NCI-H1417 treated with DMSO at 0.1 percent for 48 hours (cell line): ENCODE data around the gene APBA2.
"Not testable (repeated sequence)": the region's sequence is repeated elsewhere in the genome, so short reads cannot be mapped to it uniquely, and the experiment has no call there.

Source experiments
- DNase-seq: peaks from one replicate; lab custom pipeline; 2025; lab: John Stamatoyannopoulos, UW

APBA2 gene

DNA sequence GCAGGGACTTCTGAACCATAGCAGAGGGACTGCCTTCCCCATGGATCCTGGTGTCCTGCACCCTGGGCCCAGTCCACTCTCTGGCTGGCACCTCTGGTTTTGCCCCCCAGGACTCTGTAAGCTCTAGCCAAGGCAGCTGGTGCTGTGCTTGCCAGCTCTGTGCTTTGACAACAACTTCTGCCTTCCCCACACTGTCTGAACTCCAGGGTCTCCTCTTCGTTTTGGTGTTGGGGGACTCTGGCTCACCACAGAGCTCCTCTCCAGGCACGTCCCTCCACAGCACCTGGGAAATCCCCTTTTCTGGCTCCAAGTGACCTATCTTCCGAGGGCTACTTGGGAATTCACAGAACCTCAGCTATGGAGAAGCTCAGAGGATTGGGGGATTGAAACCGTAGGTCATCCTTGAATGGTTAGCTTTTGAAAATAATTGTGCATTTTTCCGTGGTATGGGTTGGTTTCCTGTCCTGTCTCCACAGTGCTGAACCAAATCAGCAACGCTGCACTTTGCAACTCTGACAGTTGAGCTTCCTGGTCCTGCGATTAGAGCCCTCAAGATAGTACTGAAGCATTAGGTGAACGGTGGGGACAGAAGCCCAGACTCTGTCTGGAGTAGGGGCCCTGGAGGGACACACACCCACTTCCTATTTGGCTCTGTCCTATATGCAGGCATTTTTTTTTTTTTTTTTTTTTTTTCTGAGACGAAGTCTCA, 152.4 kb downstream of the APBA2 start:
- DNase-seq = no peak

DNA sequence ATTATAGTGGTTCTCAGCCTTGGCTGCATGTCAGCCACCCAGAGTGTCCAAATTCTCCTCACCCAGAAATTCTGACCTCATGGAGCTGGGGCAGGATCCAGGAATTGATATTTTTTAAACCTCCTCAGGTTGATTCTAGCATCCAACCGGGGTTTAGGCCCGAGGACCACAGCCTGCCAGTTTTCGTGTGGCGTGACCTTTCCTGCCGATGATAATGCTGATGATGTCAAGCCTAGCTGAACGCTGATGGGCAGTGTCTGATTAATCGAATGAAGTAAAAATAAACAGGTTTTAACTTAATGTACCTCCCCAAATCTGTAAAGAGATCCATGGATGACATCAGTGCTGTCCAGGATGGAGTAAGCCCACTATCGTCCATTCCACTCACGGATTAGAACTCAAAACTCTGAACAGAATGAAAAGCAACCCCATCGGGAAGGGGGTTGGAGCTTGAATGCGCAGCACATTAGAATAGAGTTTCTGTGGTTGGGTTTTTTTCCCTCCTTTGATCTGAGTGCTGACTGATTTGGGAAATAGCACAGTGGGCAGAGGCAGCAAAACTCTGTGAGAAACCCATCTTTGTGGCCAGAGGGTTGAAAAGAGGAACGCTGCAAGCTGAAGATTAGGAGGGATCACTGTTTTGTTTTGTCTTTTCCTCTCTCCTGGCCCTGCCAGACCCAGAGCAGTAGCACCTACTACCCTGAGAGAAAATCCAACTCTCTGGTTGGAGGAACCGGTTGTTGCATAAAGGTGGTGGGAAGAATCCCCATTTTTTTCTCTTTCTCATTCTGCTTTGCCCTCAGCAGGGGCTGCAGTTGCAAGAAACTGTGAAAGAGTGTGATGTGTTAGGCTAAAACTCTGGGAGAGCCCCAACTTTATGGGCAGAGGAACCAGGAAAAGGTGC, 153.9 kb downstream of the APBA2 start:
- no peak for DNase-seq

DNA sequence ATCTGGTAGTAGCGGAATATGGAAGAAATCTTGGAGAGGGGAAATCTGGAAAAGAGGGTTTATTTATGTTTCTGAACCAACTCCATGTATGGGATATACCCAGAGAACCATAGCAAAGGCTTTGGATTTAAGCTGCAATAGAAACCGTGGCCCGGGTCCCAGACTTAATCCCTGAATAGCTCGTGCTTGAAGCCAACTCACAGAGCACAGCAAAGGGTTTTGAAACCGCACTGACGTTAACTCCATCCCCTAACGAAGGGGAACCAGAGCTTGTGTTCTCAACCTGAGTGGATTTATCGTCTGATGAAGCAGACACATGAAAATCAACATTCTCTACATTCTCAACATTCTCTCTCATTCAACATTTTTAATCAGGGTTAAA, 154.6 kb downstream of the APBA2 start:
- no peak for DNase-seq

DNA sequence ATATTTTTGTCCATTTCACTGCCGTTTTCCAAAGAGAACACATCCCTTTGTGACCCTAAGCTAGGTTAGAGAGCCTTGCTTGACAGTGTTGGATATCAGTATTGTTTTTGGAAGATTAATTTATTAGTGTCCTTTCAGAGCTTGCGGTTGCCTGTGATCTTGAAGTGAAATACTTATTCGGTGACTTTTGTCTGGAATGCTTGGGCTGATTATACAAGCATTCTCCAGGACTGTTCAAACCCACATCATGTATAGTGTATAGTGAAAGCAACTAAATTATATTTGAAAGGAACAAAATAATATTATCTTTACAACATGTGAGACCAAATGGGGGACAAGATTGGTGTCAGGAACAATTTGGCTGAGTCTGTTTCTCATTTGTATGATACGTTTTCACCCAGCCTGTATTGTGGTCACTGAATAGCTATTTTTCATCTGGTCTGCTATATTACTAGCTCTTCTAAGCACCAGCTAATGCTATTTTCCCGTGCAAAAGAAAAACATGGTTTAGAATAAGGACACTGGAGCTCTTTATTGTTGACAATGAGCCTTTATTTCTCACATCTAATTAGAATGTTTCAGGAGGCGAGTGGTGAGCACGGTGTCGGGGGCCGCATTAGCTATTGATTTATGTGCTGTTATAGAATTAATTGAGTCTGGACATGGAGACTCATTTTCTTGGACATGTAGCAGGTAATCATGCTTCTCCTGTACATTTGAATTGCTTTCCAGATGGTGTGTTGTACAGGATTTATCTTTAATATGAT, 158.1 kb downstream of the APBA2 start:
- peak; percentile 63 for DNase-seq

DNA sequence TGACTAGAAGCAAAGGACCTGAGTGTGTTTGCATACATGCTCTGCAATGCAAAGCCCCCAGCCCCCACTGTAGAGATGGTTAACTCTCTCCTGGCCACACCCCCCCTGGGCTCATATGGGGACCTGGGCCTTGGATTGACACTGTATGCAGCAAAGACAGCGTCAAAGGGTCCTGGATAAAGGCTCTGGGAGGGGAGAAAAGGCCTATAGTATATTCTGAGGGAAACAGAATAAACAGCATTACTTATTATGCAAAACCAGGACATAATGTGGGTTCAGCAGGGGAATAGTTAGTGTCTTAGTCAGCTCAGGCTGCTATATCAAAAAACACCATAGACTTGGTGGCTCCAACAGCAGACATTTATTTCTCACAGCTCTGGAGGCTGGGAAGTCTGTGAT, 158.7 kb downstream of the APBA2 start:
- DNase-seq = peak; percentile 63

DNA sequence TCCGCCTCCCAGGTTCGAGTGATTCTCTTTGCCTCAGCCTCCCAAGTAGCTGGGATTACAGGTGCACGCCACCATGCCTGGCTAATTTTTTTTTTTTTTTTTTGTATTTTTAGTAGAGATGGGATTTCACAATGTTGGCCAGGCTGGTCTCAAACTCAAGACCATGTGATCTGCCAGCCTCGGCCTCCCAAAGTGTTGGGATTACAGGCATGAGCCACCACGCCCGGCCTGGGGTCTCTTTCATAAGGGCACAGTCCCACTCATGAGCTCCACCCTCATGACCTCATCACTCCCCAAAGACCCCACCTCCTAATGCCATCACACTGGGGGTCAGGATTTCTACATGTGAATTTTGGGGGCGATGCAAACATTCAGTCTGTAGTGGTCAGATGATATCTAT, 159.4 kb downstream of the APBA2 start:
- DNase-seq = not testable (repeated sequence)

DNA sequence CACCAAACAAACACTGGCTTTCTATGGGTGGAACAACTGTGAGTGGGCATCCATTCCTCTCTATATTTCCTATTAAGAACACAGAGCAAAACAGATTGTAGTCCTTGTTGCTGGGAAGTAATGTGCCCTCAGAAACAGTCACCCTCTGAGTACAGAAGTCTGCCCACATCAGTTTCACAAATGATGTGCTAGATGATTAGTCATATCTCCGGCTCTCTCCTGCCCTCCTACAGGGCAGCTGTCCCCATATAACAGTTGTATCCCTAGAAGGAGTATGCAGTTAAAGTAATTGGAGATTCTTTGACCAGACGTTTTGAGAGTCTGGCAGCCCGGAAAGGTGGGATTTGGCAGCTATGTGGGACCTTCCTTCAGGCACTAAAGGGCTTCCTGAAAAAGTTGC, 159.9 kb downstream of the APBA2 start:
- DNase-seq = no peak

DNA sequence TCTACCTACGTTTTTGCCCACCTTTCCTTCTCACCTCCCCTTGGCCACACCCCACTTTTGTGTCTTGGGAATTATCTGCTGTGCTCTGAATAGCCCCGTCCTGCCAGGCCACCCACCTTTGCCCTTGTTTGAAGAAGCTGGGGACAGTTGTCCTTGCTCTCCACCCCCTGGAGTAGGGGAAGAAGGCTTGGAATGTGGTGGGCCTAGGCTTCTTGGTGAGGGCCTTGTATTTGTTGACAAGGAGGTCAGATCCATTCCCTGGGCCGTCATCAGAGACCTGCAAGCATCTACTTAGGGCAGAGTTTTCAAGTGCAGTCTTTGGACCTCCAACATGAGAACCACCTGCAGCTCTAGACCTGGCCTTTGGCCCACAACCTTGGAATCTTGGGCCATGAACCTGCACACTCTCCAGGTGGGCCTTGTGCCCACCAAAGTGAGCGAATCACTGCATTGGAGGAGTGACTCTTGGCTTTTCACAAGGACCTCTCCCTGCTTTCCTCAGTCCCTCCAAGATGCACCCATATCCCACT, 160.6 kb downstream of the APBA2 start:
- no peak for DNase-seq

DNA sequence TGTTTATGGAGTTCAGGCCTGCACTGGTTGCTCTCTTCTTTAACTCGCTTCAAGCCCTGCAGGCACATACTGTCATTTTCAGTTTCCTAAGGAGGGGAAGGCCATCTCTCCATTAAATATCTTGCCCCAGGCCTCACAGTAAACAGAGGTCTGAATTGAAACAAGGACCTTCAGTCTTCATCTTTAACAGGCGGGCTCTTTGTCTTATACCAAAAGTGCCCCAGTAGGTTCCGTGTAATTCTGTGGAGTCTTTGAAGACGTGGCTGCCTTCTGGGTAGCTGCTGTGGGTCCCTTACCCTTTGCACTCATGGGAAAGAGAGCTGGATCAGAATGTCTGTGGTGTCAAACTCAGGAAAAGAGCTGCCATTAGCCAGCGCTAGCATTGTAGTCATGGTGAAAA, 161.2 kb downstream of the APBA2 start:
- no peak for DNase-seq

DNA sequence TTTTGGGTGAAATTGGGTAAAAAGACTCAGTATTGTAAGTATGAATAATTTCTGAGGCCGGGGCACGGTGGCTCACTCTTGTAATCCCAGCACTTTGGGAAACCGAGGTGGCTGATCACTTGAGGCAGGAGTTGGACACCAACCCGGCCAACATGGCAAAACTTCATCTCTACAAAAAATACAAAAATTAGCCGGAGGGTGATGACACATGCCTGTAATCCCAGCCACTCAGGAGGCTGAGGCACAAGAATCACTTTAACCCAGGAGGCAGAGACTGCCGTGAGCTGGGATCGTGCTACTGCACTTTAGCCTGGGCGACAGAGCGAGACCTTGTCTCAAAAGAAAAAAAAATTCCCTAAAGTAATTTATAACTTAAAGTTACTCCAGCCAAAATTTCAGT, 162.2 kb downstream of the APBA2 start:
- no peak for DNase-seq

DNA sequence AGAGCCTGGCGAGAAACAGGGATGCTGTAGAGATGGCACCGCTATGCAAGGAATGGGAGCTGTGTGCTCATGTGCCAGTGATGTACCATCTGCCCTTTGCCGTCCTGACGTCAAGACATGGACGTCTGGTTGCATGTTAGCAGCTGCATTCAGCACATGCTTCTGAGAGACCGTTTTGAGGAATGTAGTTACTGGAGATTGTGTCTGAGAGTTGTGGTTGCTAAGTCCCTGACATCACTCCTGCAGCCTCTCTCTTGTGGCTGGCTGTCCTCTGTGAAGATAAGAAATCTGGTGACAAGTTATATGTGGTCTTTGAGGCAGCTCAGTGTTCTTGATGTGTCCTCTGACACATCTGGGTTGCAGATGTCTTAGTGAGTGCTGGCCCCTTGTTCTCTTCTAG, 165.1 kb downstream of the APBA2 start:
- DNase-seq = no peak

DNA sequence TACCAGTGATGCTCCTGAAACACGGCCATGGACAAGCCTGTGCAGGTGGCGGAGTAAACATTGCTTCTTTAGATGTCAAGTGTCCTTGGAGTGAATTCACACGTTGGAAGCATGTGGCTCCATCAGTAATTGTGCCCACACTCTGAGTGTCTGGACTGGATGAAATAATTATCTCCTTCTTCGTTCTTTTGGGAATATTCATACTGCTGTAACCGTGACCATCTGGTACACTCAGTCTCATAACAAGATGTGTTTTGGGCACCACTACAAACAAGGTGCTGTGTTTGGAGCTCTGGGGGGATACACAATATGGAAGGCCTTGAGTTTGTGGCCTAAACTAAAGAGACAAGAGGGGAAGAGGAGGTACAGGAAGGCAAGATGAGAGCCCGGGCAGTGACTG, 165.6 kb downstream of the APBA2 start:
- no peak for DNase-seq

DNA sequence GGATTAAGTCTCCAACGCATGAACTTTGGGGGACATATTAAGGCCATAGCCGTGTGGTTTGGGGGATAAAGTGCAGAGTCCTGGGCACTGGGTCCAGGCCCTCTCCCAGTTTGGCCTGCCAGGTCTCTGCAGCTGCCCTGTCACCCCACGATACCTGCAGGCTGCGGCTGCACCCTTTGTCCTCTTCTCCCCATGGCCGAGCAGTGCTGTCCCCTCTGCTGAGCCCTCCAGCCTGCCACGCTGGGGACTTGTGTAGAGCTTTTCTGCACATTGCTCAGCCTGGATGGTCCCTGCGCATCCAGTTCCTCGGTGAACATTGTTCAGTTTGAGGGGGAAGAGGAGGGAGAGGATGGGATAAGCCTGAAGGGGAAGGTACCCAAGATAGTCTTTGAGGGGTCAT, 167.2 kb downstream of the APBA2 start:
- DNase-seq = no peak

DNA sequence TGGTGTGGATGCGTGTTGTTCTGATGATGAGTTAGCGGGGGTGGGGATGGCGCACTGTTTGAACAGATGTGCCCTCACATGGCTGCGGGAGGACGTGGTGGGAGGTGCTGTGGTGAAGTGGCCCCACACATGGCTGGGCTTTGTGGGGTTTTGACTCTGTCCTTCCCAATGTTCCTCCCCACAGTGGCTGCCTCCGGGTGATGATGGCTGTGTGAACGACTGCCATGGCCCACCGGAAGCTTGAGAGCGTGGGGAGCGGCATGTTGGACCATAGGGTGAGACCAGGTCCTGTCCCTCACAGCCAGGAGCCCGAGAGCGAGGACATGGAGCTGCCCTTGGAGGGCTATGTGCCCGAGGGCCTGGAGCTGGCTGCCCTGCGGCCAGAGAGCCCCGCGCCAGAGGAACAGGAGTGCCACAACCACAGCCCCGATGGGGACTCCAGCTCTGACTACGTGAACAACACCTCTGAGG, 167.9 kb downstream of the APBA2 start:
- no peak for DNase-seq

DNA sequence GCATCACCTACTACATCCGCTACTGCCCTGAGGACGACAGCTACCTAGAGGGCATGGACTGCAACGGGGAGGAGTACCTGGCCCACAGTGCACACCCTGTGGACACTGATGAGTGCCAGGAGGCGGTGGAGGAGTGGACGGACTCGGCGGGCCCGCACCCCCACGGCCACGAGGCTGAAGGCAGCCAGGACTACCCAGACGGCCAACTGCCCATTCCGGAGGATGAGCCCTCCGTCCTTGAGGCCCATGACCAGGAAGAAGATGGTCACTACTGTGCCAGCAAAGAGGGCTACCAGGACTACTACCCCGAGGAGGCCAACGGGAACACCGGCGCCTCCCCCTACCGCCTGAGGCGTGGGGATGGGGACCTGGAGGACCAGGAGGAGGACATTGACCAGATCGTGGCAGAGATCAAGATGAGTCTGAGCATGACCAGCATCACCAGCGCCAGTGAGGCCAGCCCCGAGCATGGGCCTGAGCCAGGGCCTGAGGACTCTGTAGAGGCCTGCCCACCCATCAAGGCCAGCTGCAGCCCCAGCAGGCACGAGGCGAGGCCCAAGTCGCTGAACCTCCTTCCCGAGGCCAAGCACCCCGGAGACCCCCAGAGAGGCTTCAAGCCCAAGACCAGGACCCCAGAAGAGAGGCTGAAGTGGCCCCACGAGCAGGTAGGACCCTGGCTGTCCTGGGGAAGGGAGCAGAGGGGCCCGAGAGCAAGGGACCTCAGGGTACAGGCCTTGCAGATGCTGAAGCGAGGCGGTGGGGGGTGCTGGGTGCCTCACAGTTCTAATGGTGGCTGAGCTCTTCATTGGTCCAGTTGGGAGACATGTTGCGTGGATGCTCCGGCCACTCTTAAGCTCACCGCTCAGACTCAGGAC, 168.6 kb downstream of the APBA2 start:
- DNase-seq = no peak

DNA sequence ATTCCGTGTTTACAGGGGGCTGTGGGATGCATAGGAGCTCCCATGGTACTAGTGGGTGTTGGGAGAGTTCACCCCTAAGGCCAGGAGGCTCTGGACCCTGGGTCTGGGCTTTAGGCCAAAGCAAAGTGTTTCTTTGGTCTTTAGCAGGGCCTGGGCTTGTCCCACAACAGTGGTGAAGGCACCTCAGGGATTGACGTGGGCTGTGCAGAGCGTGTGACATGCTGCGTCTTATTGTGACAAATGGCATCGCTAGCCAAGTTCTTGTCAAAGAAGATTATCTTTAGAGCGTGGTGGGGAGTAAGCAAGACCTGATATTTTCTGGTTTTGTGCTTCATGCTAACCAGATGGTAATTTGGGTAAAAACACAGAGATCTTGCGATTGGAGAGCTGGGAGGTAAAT, 170.1 kb downstream of the APBA2 start:
- DNase-seq = no peak

DNA sequence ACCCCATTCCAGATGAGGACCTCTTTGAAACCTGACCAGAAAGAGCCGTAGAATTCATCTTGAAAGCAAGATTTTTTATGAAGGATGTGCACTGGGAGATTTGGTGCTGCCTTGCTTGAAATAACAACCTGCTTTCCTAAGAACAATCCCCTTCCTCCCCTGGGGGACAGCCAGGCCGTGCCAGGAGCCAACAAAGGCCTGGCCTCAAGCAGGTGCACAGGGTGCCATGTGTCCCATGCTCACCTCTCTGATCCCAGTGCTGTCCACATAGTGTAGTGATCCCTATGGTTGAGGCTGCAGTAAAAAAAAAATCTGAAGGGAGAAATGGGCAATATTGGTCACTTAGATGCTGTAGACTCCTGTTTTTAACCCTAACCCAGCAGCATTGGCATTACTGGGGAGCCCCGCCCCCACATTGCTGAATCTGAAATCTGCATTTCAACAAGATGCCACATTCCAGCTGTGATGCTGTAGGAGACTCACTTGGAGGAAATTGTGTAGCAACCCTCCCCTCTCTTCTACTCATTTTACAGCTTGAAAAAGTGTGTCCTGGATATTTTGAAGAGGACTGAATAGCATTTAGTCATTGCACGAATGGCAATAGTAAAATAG, 171.2 kb downstream of the APBA2 start:
- DNase-seq = no peak

DNA sequence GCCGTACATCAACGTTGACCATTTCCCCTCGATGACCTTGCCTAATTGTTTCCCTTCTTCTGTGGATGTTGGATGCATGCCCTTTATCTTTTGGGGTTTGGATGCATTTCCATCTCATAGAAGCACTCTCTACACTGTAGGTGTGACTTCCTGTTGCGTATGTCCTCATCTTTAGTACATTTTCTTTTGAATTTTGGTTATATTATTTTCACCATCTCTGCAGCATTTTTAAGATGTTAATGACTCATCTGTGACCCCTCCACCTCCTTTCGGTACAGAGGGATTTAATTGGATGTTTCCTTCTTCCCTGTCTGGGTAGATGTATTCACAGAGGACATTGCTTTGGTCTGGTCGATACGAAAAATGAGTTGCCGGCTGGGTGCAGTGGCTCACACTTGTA, 172.1 kb downstream of the APBA2 start:
- DNase-seq = no peak

DNA sequence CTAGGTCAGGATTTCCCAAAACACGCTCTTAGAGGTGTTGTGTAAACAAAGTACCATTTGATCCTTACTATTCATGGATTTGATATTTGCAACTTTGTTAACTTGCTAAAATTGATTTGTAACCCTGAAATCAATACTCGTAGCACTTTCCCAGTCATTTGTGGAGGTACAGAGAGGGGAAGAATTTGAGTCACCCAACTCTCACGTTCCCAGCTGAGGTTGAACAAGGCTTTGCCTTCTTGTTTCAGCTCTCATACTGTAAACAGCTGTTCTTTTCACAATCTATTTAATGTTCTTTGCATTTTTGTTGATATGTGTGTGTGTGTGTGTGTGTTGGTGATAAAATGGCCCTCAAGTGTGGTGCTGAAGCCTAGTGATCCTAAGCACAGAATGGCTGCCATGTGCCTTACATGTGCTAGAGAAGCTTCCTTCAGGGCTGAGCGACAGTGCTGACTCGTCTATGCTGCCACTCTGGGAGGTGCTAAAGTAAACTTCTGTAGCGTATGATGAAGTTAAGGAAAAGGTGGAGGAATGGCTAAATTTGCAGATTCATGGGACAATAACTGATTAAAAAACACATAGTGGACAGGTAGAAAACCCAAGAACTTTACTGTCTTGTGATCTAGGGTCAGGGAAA, 173.2 kb downstream of the APBA2 start:
- DNase-seq = no peak

DNA sequence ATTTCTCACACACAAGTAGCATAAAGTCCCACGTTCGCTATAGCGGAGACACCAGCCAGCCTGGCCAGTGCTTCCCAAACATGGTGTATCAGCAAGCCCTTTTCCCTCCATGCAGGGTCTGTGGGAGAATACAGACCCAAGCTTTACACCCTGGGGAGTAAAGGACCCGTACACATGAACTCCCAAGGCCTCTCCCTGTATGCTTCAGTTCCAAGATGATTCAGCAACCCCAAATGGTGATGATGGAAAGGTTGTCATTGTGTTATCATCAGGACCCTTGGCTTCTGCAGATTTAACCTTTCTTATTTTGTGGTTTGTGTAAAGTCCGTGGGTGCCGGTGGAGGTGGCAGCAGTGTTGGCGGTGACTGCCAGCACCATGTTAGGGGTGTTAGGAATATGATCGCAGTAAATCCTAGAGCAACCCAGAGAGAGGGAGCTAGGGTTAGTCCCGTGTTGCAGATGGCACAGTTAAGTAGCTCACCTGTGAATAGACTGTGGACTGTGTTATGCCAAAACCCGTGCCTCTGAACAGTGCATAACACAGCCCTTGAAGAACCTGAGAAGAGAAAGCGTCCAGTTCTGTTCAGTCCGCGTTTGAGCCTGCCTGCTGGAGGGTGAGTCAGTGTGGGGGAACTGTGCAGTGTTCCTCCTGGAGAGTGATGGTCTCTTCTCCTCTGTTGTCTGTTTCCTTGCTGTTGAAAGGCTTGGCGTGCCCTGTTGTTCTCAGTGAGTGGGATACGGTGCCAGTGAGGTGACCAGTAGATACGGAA, 174.3 kb downstream of the APBA2 start:
- no peak for DNase-seq
